Body of pancreas (tissue), 4 donors: Measurements from ENCODE around the gene ZNF213.

ENCODE experiments used
- CTCF ChIP-seq, 7 experiments: fragments of 450-650 bp in 4 of 7; fragments of 200-600 bp in 3 of 7; sonication (generic) in 3 of 7; IDR thresholded peaks; one replicate each; pipeline ENCODE4 v1.5.1; 2016 to 2019; ENCODE audit warnings: antibody characterized with exemption in 7 of 7
- POLR2A ChIP-seq, 3 donors: fragments of 450-650 bp; IDR thresholded peaks; one replicate each; pipeline ENCODE4 v1.6.1; 2016; ENCODE audit warnings: antibody characterized with exemption in 3 of 3, mild to moderate bottlenecking in 2 of 3

- no peak for TF ChIP-seq CTCF (IDR thresholded peaks at IDR 0.05)
- TF ChIP-seq POLR2A (IDR thresholded peaks at IDR 0.05) = no peak
Measured at GRCh38 chr16:3135126-3135715, 392 bp downstream of the ZNF213 start.
